Ishikawa (cell line): ENCODE results near the gene TST.
A peak's percentile ranks its signal among the peaks of the same experiment; 100 is the strongest.

Source experiments
- CEBPB ChIP-seq: IDR thresholded peaks from 2 replicates; pipeline ENCODE4 v1.6.1; 2012
- CREB1 ChIP-seq: IDR thresholded peaks from 2 replicates; pipeline ENCODE4 v1.6.1; 2012; ENCODE audit warnings: low read depth
- EGR1 ChIP-seq: IDR thresholded peaks from 2 replicates; pipeline ENCODE4 v1.6.1; 2012
- EP300 ChIP-seq: IDR thresholded peaks from 2 replicates; pipeline ENCODE4 v1.6.1; 2012; ENCODE audit warnings: borderline replicate concordance
- FOXM1 ChIP-seq: IDR thresholded peaks from 2 replicates; pipeline ENCODE4 v1.6.1; 2012; ENCODE audit warnings: low read depth, borderline replicate concordance
- NFIC ChIP-seq: IDR thresholded peaks from 2 replicates; pipeline ENCODE4 v1.6.1; 2012
- RAD21 ChIP-seq: IDR thresholded peaks from 2 replicates; pipeline ENCODE4 v1.6.1; 2012; ENCODE audit warnings: low read depth
- TAF1 ChIP-seq: IDR thresholded peaks from 2 replicates; pipeline ENCODE4 v1.6.1; 2012; ENCODE audit warnings: low read depth, mild to moderate bottlenecking
- TCF12 ChIP-seq: IDR thresholded peaks from 2 replicates; pipeline ENCODE4 v1.6.1; 2012; ENCODE audit warnings: low read depth
- TEAD4 ChIP-seq: IDR thresholded peaks from 2 replicates; pipeline ENCODE4 v1.6.1; 2012
- YY1 ChIP-seq: IDR thresholded peaks from 2 replicates; pipeline ENCODE4 v1.6.1; 2012; ENCODE audit warnings: low read depth
- ZBTB7A ChIP-seq: IDR thresholded peaks from 2 replicates; pipeline ENCODE4 v1.6.1; 2012; ENCODE audit warnings: low read depth
- TF ChIP-seq, protein P1 (sequence below): IDR thresholded peaks from 2 replicates; pipeline ENCODE4 v1.6.1; 2012
- TF ChIP-seq, protein P2 (sequence below): IDR thresholded peaks from 2 replicates; pipeline ENCODE4 v1.6.1; 2012; ENCODE audit warnings: low read depth, mild to moderate bottlenecking
- TF ChIP-seq, protein P3 (sequence below): IDR thresholded peaks from 2 replicates; pipeline ENCODE4 v1.6.1; 2012

TST gene

DNA sequence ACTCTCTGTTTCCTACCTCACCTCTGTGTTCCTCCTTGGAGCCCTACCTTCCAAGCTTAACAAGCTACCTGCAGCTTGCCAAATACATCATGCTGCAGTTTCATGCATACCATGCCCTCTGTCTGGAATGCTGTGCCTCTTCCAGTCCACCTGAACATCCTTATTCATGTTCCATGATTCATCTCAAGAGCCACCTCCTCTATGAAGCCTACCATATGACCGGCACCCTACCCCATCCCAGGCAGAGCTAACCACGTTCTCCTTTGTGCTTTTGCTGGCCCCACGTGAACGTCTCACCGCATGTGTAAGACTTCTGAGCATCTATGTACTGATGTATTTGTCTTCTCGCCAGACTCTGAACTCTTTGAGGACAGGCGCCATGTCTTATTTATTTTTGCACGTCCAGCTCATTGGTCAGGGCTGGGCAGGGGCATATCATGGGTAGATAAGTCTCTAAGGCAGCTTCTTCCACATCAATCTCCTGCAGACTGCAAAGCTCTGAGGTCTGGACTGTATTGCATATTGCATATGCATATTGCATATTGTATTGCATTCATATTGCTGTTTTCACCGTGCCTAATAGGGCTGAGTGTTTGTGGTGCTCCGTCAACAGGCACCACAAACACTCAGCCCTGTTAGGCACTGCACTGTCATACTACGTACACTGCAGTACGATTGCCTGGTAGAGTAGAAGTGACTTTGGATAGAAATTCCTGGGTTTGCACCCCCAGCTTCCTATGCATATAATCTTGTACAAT is 31.0 kb downstream of the TST start:
- TF ChIP-seq RAD21 (no peak), EGR1 (no peak), CEBPB (no peak), TCF12 (no peak), TEAD4 (no peak), YY1 (no peak), FOXM1 (no peak), NFIC (no peak), TAF1 (no peak), EP300 (no peak), ZBTB7A (no peak), CREB1 (no peak)
- TF ChIP-seq, protein P1, sequence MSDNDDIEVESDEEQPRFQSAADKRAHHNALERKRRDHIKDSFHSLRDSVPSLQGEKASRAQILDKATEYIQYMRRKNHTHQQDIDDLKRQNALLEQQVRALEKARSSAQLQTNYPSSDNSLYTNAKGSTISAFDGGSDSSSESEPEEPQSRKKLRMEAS = no peak
- TF ChIP-seq, protein P2, sequence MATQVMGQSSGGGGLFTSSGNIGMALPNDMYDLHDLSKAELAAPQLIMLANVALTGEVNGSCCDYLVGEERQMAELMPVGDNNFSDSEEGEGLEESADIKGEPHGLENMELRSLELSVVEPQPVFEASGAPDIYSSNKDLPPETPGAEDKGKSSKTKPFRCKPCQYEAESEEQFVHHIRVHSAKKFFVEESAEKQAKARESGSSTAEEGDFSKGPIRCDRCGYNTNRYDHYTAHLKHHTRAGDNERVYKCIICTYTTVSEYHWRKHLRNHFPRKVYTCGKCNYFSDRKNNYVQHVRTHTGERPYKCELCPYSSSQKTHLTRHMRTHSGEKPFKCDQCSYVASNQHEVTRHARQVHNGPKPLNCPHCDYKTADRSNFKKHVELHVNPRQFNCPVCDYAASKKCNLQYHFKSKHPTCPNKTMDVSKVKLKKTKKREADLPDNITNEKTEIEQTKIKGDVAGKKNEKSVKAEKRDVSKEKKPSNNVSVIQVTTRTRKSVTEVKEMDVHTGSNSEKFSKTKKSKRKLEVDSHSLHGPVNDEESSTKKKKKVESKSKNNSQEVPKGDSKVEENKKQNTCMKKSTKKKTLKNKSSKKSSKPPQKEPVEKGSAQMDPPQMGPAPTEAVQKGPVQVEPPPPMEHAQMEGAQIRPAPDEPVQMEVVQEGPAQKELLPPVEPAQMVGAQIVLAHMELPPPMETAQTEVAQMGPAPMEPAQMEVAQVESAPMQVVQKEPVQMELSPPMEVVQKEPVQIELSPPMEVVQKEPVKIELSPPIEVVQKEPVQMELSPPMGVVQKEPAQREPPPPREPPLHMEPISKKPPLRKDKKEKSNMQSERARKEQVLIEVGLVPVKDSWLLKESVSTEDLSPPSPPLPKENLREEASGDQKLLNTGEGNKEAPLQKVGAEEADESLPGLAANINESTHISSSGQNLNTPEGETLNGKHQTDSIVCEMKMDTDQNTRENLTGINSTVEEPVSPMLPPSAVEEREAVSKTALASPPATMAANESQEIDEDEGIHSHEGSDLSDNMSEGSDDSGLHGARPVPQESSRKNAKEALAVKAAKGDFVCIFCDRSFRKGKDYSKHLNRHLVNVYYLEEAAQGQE = no peak
- TF ChIP-seq, protein P3, sequence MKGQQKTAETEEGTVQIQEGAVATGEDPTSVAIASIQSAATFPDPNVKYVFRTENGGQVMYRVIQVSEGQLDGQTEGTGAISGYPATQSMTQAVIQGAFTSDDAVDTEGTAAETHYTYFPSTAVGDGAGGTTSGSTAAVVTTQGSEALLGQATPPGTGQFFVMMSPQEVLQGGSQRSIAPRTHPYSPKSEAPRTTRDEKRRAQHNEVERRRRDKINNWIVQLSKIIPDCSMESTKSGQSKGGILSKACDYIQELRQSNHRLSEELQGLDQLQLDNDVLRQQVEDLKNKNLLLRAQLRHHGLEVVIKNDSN = no peak

DNA sequence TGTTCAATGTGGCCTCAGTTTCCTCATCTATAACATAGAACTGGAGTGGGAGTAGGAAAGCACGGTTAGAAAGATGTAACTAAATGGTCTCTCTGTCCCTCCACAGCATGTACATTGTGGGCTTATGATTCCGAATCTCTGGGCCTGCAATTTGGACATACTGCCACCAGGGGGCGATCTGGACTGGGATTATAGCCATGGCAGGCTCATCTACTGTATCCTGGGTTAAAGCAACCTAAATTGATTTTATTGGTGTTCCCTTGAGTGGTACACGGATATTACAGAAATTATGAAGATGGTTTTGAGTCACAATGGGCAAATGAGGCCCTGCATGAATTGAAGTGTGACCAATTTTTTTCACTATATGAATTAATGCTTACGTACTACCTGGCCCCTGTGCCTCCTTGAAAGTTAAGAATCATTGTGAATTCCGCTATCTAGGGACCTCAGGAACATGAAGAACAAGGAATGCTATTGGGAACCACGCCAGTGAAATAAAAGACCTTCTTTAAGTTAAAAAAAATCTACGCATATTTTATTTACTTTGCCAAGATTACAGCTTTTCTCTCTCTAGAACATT is 32.9 kb downstream of the TST start:
- TF ChIP-seq, protein P2 = no peak
- TF ChIP-seq RAD21 = peak; percentile 47

DNA sequence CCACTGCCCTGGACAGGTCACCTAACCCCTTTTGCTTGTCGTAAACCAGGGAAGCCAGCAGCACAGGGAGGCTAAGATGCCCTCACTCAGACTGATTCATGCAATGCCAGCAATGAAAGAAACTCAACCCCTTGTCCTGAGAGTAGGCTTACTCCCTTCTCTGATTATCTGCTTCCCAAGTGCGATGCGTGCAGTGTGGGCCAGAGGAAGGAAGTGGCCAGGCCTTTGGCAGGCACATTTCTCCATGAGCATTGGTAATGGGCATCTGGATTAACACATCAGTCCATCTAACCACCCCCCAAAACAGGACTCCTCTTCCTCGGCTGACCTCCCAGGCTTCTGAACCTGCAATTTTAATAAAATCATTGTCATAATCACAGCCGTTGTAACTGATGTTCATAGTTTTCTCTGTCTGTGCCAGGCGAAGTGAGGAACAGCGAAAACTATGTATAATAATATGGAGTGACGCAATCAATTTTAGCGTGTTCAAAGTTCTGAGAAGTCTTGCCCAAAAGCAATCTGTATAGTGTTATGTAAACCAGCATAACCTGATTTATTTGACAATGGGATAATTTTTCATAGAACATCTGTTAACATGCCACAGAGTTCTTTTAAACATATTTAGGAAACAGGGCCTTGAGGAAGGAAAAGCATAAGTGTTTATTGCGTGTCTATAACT is 33.9 kb downstream of the TST start:
- TF ChIP-seq, protein P3 = no peak
- TF ChIP-seq EGR1 (no peak), TCF12 (no peak), CREB1 (no peak), EP300 (no peak), FOXM1 (no peak), CEBPB (no peak), TAF1 (no peak), RAD21 (no peak), TEAD4 (no peak), NFIC (no peak), YY1 (no peak), ZBTB7A (no peak)
- TF ChIP-seq, protein P1 = no peak
- TF ChIP-seq, protein P2 = no peak

DNA sequence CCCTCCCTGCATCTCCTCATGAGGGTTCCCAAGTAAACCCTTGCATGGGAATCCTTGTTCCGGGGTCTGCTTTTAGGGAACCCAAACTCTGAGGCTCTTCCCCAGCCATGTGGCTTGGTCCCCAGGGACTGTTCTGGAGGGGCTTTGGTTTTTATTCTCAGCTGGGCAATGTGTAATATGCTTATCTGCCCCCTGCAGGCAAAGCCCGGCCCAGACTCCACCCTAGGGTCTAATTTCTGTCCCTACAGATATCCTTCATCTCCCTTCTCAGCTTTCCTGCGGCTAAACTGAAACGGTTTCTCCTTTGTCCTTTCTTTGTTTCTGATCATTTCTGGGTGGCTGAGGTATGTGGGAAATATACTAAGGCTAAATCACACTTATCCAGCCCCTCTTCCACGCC is 37.1 kb downstream of the TST start:
- TF ChIP-seq, protein P2 = no peak
- TF ChIP-seq FOXM1 (no peak), ZBTB7A (no peak), TAF1 (no peak), CREB1 (no peak), NFIC (no peak), CEBPB (no peak), EGR1 (no peak)
- TF ChIP-seq, protein P3 = no peak
